Measurements from ENCODE around the gene CST7.

- TF ChIP-seq, protein P1, sequence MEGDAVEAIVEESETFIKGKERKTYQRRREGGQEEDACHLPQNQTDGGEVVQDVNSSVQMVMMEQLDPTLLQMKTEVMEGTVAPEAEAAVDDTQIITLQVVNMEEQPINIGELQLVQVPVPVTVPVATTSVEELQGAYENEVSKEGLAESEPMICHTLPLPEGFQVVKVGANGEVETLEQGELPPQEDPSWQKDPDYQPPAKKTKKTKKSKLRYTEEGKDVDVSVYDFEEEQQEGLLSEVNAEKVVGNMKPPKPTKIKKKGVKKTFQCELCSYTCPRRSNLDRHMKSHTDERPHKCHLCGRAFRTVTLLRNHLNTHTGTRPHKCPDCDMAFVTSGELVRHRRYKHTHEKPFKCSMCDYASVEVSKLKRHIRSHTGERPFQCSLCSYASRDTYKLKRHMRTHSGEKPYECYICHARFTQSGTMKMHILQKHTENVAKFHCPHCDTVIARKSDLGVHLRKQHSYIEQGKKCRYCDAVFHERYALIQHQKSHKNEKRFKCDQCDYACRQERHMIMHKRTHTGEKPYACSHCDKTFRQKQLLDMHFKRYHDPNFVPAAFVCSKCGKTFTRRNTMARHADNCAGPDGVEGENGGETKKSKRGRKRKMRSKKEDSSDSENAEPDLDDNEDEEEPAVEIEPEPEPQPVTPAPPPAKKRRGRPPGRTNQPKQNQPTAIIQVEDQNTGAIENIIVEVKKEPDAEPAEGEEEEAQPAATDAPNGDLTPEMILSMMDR (conservative IDR thresholded peaks at IDR 0.05; ENCODE audit: low read depth, low read length), result no peak
- TF ChIP-seq EZH2 (IDR thresholded peaks at IDR 0.05; ENCODE audit: low read length, unreplicated experiment) (no peak), EZH2phosphoT487 (IDR thresholded peaks at IDR 0.05; ENCODE audit: borderline replicate concordance, low read length) (no peak)
These were observed 53.9 kb downstream of the CST7 start for GRCh38 chr20:25003002-25003401.
